Endothelial cell of umbilical vein (primary cell): Measurements from ENCODE around the gene MAT2A. TPM values are rescaled to one million over a fixed set of nuclear protein-coding genes. Genes with fewer than 3 reads are reported as not detected.

ENCODE experiments used
- BruUV-seq: library from RNA; stranded (reverse); fragments of 400-500 nt; replicated peaks from 2 replicates; lab custom pipeline; 2021; lab: Mats Ljungman, UMichigan
- CTCF ChIA-PET: fragments of 300-600, 350-600 bp; sonication (Branson Sonifier 250); formaldehyde crosslinking; loops from one replicate; lab custom pipeline; 2021; ENCODE audit warnings: antibody characterized with exemption, inconsistent platforms; lab: Charles Lee
- POLR2A ChIA-PET: fragments of 300-600, 350-600 bp; sonication (Branson Sonifier 250); formaldehyde crosslinking; loops from one replicate; lab custom pipeline; 2021; ENCODE audit warnings: antibody characterized with exemption, inconsistent platforms; lab: Charles Lee
- DNase-seq: peaks from one replicate; pipeline ENCODE4 v3.0.0-alpha.2; 2011; ENCODE audit warnings: low read depth, low spot score
- FAIRE-seq: peaks from 2 replicates; lab custom pipeline; 2011; peaks lifted over from hg19 to GRCh38; lab: Jason Lieb, UNC
- H2AFZ ChIP-seq: 2 replicates; pipeline ENCODE4 v1.6.0; 2012; ENCODE audit warnings: low read depth, low read length, control low read depth, inconsistent platforms
- H3K27ac ChIP-seq: 2 replicates; pipeline ENCODE4 v1.5.1; 2011; ENCODE audit warnings: low read depth, mild to moderate bottlenecking, control low read depth, low read length, moderate library complexity; ENCODE audit not compliant: insufficient read depth
- H3K27me3 ChIP-seq, 2 experiments: 2 replicates each; pipeline versions ENCODE4 v1.6.0 to v1.6.1; 2011; ENCODE audit warnings: low read length in 2 of 2, mixed read lengths in 1 of 2; ENCODE audit not compliant: control insufficient read depth in 2 of 2, insufficient read depth in 2 of 2
- H3K36me3 ChIP-seq, 2 experiments: 2 replicates in 1 of 2; 3 replicates in 1 of 2; pipeline ENCODE4 v1.5.1; 2011; ENCODE audit warnings: low read length in 2 of 2, mild to moderate bottlenecking in 1 of 2, moderate library complexity in 1 of 2; ENCODE audit not compliant: control insufficient read depth in 2 of 2, insufficient read depth in 2 of 2; ENCODE audit errors: extremely low read depth in 1 of 2
- H3K4me1 ChIP-seq: 3 replicates; pipeline ENCODE4 v1.5.1; 2011; ENCODE audit warnings: mild to moderate bottlenecking, low read length; ENCODE audit not compliant: control insufficient read depth, insufficient read depth; ENCODE audit errors: extremely low read depth
- H3K4me2 ChIP-seq: 2 replicates; pipeline ENCODE4 v1.6.1; 2011; ENCODE audit warnings: low read length, control low read depth, mixed read lengths; ENCODE audit not compliant: insufficient read depth
- H3K4me3 ChIP-seq, 3 experiments: fragments of 200-600 bp in 1 of 3; sonication (generic), shearing (Covaris generic) in 1 of 3; replicated peaks in 1 of 3; 2 replicates each; pipeline ENCODE4 v1.5.1; 2011 to 2016; ENCODE audit warnings: control low read depth in 3 of 3, low read length in 3 of 3, mild to moderate bottlenecking in 2 of 3, inconsistent platforms in 1 of 3, low read depth in 1 of 3, moderate library complexity in 1 of 3; ENCODE audit not compliant: insufficient read depth in 1 of 3
- H3K79me2 ChIP-seq: 2 replicates; pipeline ENCODE4 v1.6.0; 2012; ENCODE audit warnings: low read length, inconsistent platforms; ENCODE audit not compliant: control insufficient read depth, insufficient read depth
- H3K9ac ChIP-seq: replicated peaks from 2 replicates; pipeline ENCODE3; 2011; ENCODE audit warnings: low read length, control low read depth; ENCODE audit not compliant: insufficient read depth; ENCODE audit errors: extremely low read depth
- H3K9me1 ChIP-seq: replicated peaks from 3 replicates; pipeline ENCODE4 v1.6.0; 2011; ENCODE audit warnings: mild to moderate bottlenecking, low read length; ENCODE audit not compliant: control insufficient read depth, insufficient read depth; ENCODE audit errors: extremely low read depth
- H3K9me3 ChIP-seq: replicated peaks from 2 replicates; pipeline ENCODE4 v1.5.1; 2012; ENCODE audit warnings: low read length, inconsistent platforms; ENCODE audit not compliant: control insufficient read depth, insufficient read depth
- H4K20me1 ChIP-seq: replicated peaks from 2 replicates; pipeline ENCODE3; 2011; ENCODE audit warnings: mild to moderate bottlenecking, low read length; ENCODE audit not compliant: control insufficient read depth, insufficient read depth; ENCODE audit errors: extremely low read depth
- FOS ChIP-seq: IDR thresholded peaks from 2 replicates; pipeline ENCODE4 v1.6.1; 2011; ENCODE audit warnings: mild to moderate bottlenecking, low read length, moderate library complexity, borderline replicate concordance; ENCODE audit not compliant: insufficient read depth
- GATA2 ChIP-seq: IDR thresholded peaks from 2 replicates; pipeline ENCODE4 v1.7.0; 2011; ENCODE audit warnings: low read depth, mild to moderate bottlenecking, moderate library complexity, mixed read lengths, low read length; ENCODE audit not compliant: insufficient read length, insufficient read depth
- MAX ChIP-seq: IDR thresholded peaks from 2 replicates; pipeline ENCODE4 v1.6.1; 2011; ENCODE audit not compliant: insufficient read depth, insufficient read length
- POLR2A ChIP-seq: IDR thresholded peaks from 2 replicates; pipeline ENCODE4 v1.6.1; 2012; ENCODE audit warnings: low read depth, mild to moderate bottlenecking, control low read depth, low read length
- POLR2AphosphoS5 ChIP-seq: IDR thresholded peaks from 2 replicates; pipeline ENCODE4 v1.6.1; 2012; ENCODE audit warnings: low read depth, mild to moderate bottlenecking, control low read depth, low read length, moderate library complexity; ENCODE audit not compliant: insufficient read depth
- dilution Hi-C: fragments of 300-500 bp; cut with MboI; formaldehyde crosslinking; loops from one replicate; pipeline ENCODE4 v1.15.0; 2019; ENCODE audit warnings: low sequenced_read_pairs; ENCODE audit not compliant: extremely low pct_ligation_motif_present
- intact Hi-C: fragments of 100-400 bp; cut with micrococcal nuclease; formaldehyde crosslinking; loops from one replicate; pipeline ENCODE4 v1.10.0; 2022
- polyA plus RNA-seq, 4 experiments: library from polyadenylated mRNA; depleted of rRNA in 3 of 4; stranded (reverse) in 3 of 4; unstranded in 1 of 4; fragments of >200 nt; gene quantifications; 2 replicates each; pipeline versions ENCODE4 v1.2.1 to v1.2.3, GENCODE V29; 2011 to 2012; ENCODE audit warnings: missing spikeins in 1 of 4
- total RNA-seq: library from RNA; stranded (reverse); gene quantifications from 2 replicates; pipeline ENCODE4 v1.2.3, GENCODE V29; 2021

MAT2A gene
- total and polyA plus RNA-seq, 2 donors (not counting 3 experiments of a cell fraction or from before 2014, with no cell fraction given) = 172 to 257 TPM

- H3K27me3 ChIP-seq = no peaks in the 10 kb centered on the region
- H3K9me3 ChIP-seq = no peaks in the 10 kb centered on the region
- H2AFZ ChIP-seq = no peak overlapping the region
- no TSS peak for BruUV-seq
- ChIA-PET CTCF (interaction anchor here (0.9 to 6.8 kb wide), 7 partner anchors 12 to 254 kb away, joined by 3 to 236 read pairs (median 19); partner anchors contain the start of gene SH2D6), POLR2A (interaction anchor here (0.6 to 6.3 kb wide), 2 partner anchors 9 to 13 kb away, joined by 3 to 73 read pairs; partner anchors contain the start of gene MAT2A)
- TF ChIP-seq FOS (no peak), POLR2AphosphoS5 (no peak), POLR2A (no peak)
- intact Hi-C loops (loop anchor here (2.0 to 5.0 kb wide), 3 partner anchors 50 to 201 kb away; partner anchors contain the start of genes ELMOD3, RETSAT, TMEM150A and USP39), dilution Hi-C loops (no loop called here)
- H3K4me1 ChIP-seq = peaks cover 17% of the 10 kb centered on the region
- no peak overlapping the region for H3K4me2 ChIP-seq
- no peaks in the 10 kb centered on the region for H3K9me1 ChIP-seq
- DNase-seq (no peak), FAIRE-seq (no peak)
- peaks cover 2% of the 10 kb centered on the region for H3K79me2 ChIP-seq
- peaks cover 13 to 36% of the 10 kb centered on the region in 2 experiments for H3K36me3 ChIP-seq
- H3K27ac ChIP-seq = no peak overlapping the region
- no peak overlapping the region for H3K4me3 ChIP-seq
- no peaks in the 10 kb centered on the region for H4K20me1 ChIP-seq
- H3K9ac ChIP-seq = no peak overlapping the region
Measured at GRCh38 chr2:85553184-85553583, 14.2 kb downstream of the MAT2A start.

DNA sequence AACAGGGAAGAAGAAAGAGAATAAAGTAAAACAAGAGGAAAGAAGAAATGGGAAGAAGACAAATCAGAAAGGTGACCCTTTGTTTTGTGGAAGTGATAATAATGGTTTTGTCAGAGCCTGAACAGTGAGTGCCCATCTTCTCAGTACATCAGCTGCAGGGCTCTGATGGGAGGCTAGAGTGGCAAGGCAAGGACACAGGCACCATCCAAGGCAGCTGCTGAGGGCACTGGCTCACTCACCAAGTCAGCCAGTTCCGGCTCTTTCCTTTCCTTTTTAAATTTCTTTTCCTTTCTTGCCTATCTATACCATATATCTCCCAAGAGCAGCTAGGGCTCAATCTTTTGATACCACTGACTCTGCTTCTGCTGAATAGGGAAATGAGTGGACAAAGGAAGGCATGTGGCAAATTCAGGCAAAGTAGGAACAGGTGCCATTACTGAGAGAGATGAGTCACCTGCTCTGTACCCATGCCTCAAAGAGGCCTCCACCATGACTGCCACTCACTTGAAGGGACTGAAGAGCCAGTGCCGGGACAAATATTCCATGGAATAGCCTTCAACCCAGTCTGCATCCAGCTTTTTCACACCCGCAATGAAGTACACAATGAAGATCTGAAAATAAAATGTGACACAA lies 16.1 kb downstream of the MAT2A start:
- Histone ChIP-seq H3K9ac (no peak overlapping the region), H3K9me3 (no peaks in the 10 kb centered on the region), H4K20me1 (no peaks in the 10 kb centered on the region), H3K36me3 (peaks cover 18 to 43% of the 10 kb centered on the region in 2 experiments), H3K4me3 (no peak overlapping the region), H3K27me3 (no peaks in the 10 kb centered on the region), H3K79me2 (peaks cover 17% of the 10 kb centered on the region), H3K27ac (no peak overlapping the region), H3K4me2 (no peak overlapping the region), H3K9me1 (no peaks in the 10 kb centered on the region), H2AFZ (no peak overlapping the region), H3K4me1 (peaks cover 13% of the 10 kb centered on the region)
- TF ChIP-seq GATA2 (no peak), MAX (no peak)
- FAIRE-seq = no peak
- no TSS peak for BruUV-seq
- CTCF ChIA-PET = interaction anchor here (2.4 kb wide), 1 partner anchor 135 kb away, joined by 16 read pairs; no protein-coding TSS in a partner anchor
- DNase-seq = no peak
- intact Hi-C loops = loop anchor here (5.0 kb wide), 1 partner anchor 203 kb away; the partner anchor contains the start of genes ELMOD3 and RETSAT
- dilution Hi-C loops = no loop called here
- POLR2A ChIA-PET = interaction anchor here (2.8 kb wide), 1 partner anchor 16 kb away, joined by 8 read pairs; the partner anchor contains the start of gene MAT2A
